Measurements from ENCODE around the gene TESPA1. TPM values are rescaled to one million over a fixed set of nuclear protein-coding genes. Genes with fewer than 3 reads are reported as not detected.
"Not testable (repeated sequence)": the region's sequence is repeated elsewhere in the genome, so short reads cannot be mapped to it uniquely, and the experiment has no call there.

Gene TESPA1
- total RNA-seq, 1 donor from 2014 or later, result 0.20 TPM

DNA sequence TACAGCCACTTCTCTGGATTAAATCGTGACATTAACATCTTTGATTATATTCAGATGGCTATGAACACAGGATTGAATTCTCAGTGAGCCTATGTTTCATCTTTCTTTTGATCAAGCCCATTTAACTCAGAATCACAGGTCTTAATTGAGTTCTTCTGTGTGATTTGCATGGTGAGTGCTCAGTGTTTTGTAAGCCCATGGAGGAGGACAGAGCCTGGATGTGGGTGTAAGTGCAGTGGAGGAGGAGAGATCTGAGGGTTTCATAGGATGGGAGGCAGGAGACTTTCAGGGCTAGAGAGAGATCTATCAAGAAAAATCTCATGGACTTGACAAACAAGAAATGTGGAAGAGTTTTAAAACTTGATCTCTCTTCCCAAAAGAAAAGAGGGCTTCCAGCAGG is 5.3 kb upstream of the TESPA1 start:
- H3K4me3 Mint-ChIP-seq, result no peak overlapping the region
- no peaks in the 10 kb centered on the region for H3K36me3 Mint-ChIP-seq
- H3K4me1 Mint-ChIP-seq, result peaks cover 2% of the 10 kb centered on the region
- TF ChIP-seq, protein P1, sequence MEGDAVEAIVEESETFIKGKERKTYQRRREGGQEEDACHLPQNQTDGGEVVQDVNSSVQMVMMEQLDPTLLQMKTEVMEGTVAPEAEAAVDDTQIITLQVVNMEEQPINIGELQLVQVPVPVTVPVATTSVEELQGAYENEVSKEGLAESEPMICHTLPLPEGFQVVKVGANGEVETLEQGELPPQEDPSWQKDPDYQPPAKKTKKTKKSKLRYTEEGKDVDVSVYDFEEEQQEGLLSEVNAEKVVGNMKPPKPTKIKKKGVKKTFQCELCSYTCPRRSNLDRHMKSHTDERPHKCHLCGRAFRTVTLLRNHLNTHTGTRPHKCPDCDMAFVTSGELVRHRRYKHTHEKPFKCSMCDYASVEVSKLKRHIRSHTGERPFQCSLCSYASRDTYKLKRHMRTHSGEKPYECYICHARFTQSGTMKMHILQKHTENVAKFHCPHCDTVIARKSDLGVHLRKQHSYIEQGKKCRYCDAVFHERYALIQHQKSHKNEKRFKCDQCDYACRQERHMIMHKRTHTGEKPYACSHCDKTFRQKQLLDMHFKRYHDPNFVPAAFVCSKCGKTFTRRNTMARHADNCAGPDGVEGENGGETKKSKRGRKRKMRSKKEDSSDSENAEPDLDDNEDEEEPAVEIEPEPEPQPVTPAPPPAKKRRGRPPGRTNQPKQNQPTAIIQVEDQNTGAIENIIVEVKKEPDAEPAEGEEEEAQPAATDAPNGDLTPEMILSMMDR (IDR thresholded peaks at IDR 0.05; ENCODE audit: unreplicated experiment), result no peak
- no peaks in the 10 kb centered on the region for H3K9me3 Mint-ChIP-seq
- peaks cover 21% of the 10 kb centered on the region for H3K27me3 Mint-ChIP-seq (ENCODE audit: low read depth)
- no peak overlapping the region for H3K27ac Mint-ChIP-seq
- DNase-seq (ENCODE audit: low spot score in 2 of 2, unreplicated experiment in 2 of 2), result no peak

DNA sequence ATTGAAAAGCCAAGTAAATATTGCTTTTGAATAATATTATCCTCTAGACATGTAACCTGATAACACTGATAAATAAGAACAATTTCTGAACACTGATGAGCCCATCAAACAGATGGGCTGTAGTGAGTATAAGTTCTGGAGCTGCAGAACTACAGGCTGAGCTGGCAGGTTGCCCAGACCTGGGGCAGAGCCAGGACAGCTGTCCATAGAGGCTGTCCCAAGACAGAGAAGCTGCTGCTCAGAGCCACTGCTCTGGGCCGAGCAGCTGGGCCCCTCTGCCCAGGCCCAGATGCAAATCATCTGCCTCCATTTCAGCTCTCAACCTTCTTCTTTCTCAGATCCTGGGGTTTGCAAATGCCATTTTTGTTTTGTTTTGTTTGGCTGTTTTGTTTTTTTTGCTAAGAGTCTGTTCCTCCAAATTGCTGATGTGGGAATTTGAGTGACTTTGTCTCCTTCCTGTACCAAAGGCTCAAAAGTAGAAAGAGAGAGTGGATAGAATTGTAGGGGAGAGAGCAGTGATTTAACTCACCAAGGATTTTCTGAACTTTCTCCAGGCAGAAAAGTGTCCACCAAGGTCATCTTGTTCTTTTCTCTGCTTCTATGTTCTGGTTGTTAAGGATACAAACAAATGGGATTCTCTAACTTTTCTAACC is 4.0 kb upstream of the TESPA1 start:
- peaks cover 25% of the 10 kb centered on the region for H3K27me3 Mint-ChIP-seq (ENCODE audit: low read depth)
- no peaks in the 10 kb centered on the region for H3K9me3 Mint-ChIP-seq
- peak overlapping the region; percentile 72 for H3K27ac Mint-ChIP-seq
- no peak overlapping the region for H3K4me3 Mint-ChIP-seq
- H3K36me3 Mint-ChIP-seq, result no peaks in the 10 kb centered on the region
- DNase-seq (ENCODE audit: low spot score in 2 of 2, unreplicated experiment in 2 of 2), result peak in 1 of 2 experiments; percentile 44
- TF ChIP-seq, protein P1 (IDR thresholded peaks at IDR 0.05; ENCODE audit: unreplicated experiment), result no peak
- H3K4me1 Mint-ChIP-seq, result peaks cover 2% of the 10 kb centered on the region

DNA sequence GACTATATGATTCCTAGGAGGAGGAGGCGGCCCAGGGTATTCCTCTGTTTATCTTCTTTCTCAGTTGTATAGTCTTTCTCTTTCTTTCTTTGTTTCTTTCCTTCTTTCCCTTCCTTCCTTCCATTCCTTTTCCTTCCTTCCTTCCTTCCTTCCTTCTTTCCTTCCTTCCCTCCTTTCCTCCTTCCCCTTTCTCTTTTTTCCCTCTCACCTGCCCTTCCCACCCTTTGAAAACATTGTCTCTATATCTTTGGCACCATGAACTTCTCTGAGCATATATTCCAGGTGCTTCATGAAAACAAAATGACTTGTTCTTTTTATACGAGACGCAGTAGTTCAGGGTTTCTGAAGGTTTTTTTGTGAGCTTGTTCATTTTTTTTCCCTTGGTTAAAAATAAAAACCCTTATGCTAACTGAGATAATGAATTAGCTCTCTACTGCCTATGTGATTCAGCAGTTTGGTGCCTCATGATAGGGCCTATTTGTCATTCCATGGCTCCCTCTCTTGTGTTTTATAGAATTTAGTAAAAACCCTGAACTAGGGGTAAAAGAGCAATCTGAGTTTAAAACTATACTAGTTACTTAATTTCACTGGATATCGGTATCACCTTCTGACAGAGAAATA is 3.2 kb upstream of the TESPA1 start:
- no peaks in the 10 kb centered on the region for H3K9me3 Mint-ChIP-seq
- no peak for DNase-seq (ENCODE audit: low spot score in 2 of 2, unreplicated experiment in 2 of 2)
- no peaks in the 10 kb centered on the region for H3K36me3 Mint-ChIP-seq
- peaks cover 32% of the 10 kb centered on the region for H3K27me3 Mint-ChIP-seq (ENCODE audit: low read depth)
- no peak overlapping the region for H3K4me3 Mint-ChIP-seq
- no peak overlapping the region for H3K27ac Mint-ChIP-seq
- peaks cover 2% of the 10 kb centered on the region for H3K4me1 Mint-ChIP-seq
- TF ChIP-seq, protein P1 (IDR thresholded peaks at IDR 0.05; ENCODE audit: unreplicated experiment), result no peak

DNA sequence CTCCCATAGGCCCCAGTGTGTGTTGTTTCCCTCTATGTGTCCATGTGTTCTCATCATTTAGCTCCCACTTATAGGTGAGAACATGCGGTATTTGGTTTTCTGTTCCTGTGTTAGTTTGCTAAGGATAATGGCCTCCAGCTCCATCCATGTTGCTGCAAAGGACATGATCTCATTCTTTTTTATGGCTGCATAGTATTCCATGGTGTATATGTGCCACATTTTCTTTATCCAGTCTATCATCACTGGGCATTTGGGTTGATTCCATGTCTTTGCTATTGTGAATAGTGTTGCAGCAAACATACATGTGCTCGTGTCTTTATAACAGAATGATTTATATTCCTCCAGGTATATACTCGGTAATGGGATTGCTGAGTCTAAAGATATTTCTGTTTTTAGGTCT is 2.2 kb upstream of the TESPA1 start:
- H3K9me3 Mint-ChIP-seq; DNase-seq (ENCODE audit: low spot score in 2 of 2, unreplicated experiment in 2 of 2); H3K27ac Mint-ChIP-seq; H3K4me1 Mint-ChIP-seq; H3K36me3 Mint-ChIP-seq; H3K4me3 Mint-ChIP-seq: not testable (repeated sequence)
- H3K27me3 Mint-ChIP-seq (ENCODE audit: low read depth), result peaks cover 39% of the 10 kb centered on the region

DNA sequence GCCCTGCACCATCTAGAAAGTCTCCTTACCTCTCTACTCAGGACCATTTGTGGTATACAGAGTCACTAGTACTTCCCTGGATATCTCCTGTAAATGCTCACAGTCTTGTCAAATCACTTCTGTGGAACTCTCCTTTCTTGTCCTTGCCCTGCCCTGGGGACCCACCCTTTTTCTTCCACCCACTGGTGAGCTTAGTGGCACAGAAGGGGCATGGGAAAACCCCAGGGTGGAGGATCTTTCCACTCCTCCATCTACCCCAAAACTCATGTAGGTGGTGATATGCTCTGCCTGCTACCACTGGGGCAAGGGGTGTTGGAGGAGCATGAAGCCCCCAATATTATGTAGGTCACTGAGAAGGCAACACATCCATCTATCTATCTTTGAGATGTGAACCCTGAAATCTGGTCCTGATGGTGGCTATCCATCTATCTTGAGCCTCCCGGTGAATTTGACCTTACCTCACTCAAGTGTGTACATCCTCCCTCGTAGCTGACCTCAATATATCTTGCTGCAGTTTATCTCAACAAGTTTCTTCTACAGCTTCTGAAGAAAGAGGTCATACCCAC is 943 bp downstream of the TESPA1 start:
- Mint-ChIP-seq H3K4me3 (no peak overlapping the region), H3K4me1 (peaks cover 1% of the 10 kb centered on the region), H3K27ac (no peak overlapping the region), H3K27me3 (ENCODE audit: low read depth) (peaks cover 30% of the 10 kb centered on the region), H3K36me3 (no peaks in the 10 kb centered on the region), H3K9me3 (no peaks in the 10 kb centered on the region)
- no peak for DNase-seq (ENCODE audit: low spot score in 2 of 2, unreplicated experiment in 2 of 2)
- TF ChIP-seq, protein P1 (IDR thresholded peaks at IDR 0.05; ENCODE audit: unreplicated experiment), result no peak

DNA sequence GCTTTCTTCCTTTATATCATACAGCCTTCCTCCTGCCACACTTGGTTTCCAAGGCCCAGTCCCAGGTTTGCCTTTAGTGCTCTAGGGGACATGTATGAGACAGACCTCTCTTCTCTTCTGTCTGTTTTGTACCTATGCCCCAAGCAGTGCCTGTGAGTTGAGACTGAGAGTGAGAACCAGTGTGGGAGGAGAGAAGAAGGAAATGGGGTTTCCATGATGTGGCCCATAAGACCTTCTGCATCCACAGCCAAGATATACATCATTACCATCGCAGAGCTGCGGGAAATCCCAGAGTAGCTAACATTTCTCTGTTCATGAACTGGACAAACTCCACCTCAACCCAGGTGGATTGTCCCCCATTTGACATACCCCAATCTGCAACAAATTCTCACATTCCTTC is 2.8 kb downstream of the TESPA1 start:
- no peak for DNase-seq (ENCODE audit: low spot score in 2 of 2, unreplicated experiment in 2 of 2)
- TF ChIP-seq, protein P1 (IDR thresholded peaks at IDR 0.05; ENCODE audit: unreplicated experiment), result no peak
- Mint-ChIP-seq H3K4me1 (no peaks in the 10 kb centered on the region), H3K4me3 (no peak overlapping the region), H3K27me3 (ENCODE audit: low read depth) (peaks cover 32% of the 10 kb centered on the region), H3K9me3 (no peaks in the 10 kb centered on the region), H3K27ac (no peak overlapping the region), H3K36me3 (no peaks in the 10 kb centered on the region)

Data from mesothelial cell of epicardium (in vitro differentiated cells).